ENCODE data around the gene A3GALT2.

Gene A3GALT2

DNA sequence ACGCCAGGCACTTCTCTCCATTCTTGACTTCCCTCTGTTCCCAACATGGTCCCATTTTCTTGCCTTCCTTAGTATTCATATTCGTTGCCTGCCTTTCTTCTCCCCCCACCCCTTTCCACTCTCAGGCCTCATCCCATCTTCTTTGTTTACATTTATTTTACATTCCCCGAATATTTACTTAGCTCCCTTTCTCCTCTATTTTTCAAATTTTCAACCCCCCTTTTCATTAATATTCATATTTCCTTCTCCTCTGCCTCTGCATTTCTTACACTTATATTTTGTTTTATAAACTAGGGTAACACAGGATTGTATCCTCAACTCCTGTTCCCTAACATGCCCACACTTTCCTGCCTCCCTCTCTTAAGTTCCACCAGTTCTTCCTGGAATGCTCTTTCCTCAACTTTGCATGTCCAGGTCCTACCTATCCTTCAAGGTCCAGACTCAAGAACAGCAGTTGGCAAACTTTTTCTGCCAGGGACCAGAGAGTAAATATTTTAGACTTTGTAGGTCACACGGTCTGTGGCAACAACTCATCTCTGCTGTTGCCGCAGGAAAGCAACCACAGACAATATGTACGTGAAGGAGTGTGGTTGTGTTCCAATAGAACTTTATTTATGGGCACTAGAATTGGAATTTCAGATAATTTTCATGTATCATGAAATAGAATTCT, 29.8 kb upstream of the A3GALT2 start:
- no peak for DNase-seq (ENCODE audit: low read depth in 3 of 3)

DNA sequence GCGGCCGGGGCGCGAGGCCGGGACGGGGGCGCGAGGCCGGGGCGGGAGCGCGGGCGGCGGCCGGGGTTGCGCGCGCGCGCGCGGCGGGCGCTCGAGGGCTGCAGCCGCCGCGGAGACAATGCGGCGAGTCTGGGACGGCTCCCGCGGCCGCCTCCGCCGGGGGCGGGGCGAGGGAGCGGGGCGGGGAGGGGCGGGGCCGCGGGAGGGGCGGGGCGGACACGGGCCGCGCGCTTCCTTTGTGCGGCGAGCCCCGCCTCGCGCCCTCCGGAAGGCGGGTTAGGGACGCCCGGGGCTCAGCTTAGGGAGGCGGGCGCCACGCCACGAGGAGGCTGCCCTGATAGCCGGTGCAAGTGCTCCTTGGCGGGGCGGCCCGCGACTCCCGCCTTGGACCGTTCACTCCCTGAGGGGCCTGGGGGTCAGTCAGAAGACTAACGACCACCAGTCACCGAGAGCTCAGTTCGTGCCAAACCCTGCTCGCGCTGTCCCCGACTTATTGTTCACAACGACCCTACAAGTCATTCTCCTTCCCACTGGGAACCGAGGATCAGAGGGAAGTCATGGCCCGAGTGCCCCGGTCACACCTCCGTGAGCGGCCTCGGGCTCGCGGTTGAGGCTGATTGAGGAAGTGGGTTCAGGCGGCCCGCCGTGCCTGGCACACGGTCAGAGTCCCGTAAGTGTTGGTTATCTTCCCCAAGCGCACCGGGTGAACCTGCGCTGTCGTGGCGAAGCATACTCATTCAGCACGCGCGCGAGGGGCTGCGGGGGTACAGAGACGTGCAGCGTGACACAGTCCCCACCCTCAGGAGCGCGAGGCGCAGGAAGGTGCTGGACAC, 29.1 kb upstream of the A3GALT2 start:
- peak; percentile 46 to 74 (median 63) for DNase-seq (ENCODE audit: low read depth in 3 of 3)

DNA sequence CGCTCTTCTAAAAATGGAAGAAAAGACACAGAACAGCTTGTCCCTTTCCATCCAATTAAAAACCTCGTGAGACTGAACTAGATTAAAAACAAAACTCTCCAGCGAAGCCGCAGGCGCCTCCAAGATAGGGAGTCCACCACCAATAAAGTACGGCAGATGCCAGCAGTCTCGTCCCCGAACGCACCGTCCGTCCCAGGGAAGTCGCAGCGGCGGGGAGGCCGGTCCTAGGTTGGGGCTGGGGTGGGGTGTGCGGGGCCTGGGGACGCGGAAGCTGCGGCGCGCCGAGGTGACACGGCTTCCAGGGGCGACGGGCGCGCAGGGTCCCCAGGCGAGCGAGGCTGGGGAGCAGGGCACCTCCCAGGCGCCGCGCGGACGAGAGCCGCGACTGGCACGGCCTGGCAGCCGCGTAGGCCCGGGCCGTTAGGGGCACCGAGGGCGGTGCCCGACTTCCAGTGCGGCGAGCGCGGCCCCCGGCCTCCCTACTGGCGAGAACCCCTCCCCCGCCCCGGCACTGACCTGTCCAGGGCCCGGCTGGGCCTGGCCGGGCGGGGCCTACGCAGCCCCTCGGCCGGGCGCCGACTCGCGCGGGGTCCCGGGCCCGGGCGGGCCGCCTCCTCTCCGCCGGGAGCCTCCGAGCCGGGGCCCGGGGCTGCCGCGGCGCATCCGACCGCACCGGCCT, 28.3 kb upstream of the A3GALT2 start:
- DNase-seq (ENCODE audit: low read depth in 3 of 3): peak; percentile 3 to 41 (median 6)

DNA sequence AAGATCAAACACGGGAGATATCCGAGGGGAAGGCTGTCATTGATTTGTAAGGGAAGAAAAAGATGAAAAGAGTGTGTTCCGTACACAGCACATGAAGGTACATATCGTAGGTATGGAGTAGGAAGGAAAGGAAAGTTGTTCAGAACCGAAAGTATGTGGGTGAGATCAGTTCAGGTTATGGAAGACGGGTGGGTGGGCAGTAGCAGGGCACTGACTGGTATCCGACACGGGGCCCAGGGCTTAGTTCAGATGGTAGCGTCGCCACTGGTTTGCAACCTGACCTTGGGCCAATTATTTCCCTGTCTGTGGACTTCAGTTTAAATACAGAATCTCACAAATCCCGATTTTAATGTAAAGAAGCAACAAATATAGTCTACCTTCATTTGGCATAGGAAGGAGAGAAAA, 27.8 kb upstream of the A3GALT2 start:
- peak in 2 of 3 experiments; percentile 17 to 36 for DNase-seq (ENCODE audit: low read depth in 3 of 3)

DNA sequence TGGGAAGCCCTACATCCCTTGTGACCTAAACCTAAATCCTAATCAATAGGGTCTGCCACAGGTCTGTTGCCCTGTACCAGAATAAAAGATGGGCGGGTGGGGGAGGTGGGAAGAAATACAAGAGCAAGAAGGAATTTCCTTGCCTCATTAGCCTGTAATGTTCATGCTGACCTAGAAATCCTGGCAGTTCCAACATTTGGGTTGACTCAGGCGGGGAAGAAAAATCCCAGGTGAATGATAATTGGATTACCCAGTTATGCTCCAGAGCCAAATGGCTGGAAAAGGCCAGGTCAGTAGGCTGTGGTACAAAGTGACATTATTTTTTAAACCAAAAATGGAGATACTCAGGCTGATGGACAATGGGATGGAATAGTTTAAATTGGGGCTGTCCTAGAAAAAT, 27.3 kb upstream of the A3GALT2 start:
- DNase-seq (ENCODE audit: low read depth in 3 of 3): no peak

DNA sequence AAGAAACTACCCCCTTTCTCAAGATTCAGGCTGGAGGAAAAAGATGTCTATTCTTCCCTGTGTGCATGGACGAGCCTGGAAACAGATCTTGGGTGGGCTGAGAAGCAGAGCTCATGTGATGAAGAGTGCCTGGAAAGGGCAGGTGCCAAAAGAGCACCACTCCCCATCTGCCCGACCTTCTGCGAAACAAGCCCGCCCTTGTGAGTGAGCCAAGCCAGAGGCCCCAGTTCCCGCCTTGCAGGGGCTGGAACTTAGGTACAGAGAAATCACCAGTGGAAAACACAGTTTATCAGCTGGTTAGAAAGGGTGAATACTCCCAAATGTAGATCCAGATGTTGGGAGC, 26.7 kb upstream of the A3GALT2 start:
- DNase-seq (ENCODE audit: low read depth in 3 of 3): no peak

DNA sequence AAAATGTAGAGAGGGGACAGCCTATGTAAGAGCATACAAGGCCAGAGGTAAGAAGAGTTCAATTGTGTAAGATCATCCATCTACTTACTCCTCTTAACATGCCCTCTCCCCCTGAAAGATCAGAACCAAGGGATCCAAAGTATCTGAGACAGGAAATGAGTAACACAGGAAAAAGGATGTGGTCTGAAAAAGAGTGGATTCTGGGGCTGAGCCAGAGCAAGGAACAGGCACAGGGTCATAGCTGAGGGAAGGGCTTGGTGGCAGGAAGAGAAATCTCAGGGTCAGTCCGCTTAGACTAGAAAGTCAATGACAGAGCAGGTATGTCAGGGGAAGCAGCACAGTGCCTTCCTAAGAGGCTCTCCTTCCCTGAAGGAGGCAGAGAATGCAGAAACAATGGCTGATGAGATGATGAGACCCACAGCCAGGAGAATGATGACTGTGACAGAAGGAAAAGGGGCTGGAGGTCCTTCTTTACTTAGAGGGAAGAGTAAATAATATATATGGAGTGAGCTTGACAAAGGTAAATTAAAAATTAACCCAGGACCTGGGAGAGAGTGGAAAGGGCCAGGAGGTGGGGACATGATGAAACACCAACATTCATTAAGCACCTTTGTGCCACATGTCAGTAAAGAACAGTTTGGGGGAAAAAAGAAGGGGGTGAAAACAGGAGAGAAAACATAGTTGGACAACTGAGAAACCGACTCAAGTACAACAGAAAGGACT, 26.2 kb upstream of the A3GALT2 start:
- DNase-seq (ENCODE audit: low read depth in 3 of 3): no peak

DNA sequence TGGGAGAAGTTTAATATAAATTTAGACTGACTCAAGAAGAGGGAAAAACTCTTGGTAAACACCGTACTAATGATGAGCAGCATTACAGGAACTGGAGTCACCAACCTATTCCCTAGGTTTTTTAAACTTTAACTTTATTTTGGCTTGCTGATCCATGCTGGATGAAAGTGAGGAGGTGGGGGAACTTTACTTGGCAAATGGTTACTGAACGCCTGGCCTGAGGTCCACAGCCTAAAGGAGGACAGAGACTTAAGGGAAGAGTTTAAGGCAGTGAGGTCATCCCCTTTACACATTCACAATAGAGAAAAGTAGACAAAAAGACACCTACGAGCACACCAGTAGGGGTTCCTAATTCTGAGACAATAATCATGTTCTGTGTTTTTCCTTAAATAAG, 25.6 kb upstream of the A3GALT2 start:
- no peak for DNase-seq (ENCODE audit: low read depth in 3 of 3)

DNA sequence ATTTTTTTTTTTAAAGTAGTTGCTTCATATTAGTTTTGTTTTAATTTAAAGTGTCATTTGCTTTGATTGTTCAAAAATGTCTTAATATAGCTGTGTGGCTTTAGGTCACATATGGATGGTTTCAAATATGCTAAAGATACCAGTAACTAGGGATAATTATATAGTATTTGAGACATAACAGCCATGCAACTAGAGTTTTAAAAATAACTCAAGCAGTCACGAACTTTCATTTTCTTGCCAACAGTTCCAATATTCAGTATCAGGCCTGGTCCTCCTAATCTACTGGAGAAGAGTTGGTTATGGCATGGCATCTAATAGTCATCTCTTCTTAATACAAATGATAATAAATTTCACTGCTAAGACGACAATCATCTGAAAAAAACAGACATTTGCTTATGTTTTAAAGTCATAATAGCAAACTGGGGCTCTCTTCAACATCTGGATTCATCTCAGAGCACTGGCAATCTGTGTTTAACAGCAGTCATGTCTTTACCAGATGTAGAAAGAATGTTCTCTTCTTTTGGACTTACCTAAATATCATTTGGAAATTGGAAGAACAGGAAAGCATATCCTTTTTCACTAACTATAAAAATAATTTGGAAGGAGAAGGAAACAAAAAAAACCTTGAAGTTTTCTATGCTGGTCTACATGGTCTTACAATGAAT, 24.1 kb upstream of the A3GALT2 start:
- DNase-seq (ENCODE audit: low read depth in 3 of 3): no peak

DNA sequence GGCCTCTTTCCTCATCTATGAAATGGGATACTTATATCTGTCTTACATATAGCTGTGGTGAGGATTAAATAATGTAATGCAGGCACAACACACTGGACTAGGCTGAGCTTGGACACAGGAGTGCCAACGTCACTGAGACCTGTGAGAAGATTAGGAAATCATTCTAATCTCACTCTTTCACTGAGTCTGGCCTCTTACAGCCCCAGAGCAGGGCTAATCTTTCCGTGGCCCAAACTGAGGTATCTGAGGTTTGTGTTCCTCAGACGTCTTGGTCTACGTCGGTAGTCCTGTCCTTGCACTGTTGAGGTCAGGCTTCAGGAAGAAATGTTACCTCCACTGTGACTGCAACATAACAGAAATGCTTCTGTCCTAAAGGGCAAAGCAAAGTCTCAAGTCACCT, 22.6 kb upstream of the A3GALT2 start:
- no peak for DNase-seq (ENCODE audit: low read depth in 3 of 3)

DNA sequence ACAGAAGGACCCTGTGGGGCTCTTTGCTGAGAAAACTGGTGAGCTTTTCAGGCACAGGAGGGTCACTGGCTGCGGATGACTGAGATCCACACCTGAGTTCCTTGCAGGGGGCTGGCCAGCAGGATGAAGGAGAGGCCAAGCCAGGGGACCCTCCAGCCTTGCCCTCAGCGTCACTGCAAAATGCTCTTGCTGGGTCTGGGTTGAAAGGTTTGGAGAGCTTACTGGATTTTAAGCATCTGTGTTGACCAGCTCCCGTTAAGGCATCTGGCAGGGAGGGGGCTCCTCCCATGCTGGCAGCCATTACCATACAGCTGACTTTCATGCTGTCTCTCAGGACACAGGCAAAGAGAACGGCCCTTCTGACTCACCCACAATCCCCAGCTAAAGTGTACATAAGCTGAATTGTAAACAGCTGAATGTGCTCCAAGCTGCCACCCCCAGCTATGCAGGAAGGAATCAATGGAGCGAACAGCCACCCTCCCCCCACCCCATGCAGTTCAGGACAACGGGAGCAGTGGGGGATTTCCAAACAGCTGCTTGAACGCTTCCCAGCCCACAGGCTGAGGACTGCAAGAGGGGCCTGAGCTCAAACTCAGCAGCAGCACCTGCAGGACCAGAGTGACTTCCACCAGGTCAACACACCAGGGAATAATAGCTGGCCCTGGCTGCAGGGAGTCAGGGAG, 21.3 kb upstream of the A3GALT2 start:
- no peak for DNase-seq (ENCODE audit: low read depth in 3 of 3)

DNA sequence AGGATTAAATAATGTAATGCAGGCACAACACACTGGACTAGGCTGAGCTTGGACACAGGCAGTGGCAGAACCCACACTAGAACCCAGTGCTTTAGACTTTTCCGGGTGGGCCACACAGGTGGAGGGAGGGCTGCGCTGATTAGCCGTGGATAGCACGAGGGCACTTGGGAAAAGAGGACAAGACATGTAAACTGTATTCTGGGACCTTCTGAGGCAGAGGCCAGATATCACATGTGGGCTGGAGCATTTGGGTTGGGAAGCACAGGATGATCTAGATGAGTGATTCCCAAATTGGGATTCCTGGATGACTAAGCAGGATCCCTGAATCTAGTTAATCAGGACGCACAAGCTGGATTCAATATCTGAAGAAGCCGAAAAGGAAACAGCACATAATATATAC, 20.3 kb upstream of the A3GALT2 start:
- DNase-seq (ENCODE audit: low read depth in 3 of 3): no peak

DNA sequence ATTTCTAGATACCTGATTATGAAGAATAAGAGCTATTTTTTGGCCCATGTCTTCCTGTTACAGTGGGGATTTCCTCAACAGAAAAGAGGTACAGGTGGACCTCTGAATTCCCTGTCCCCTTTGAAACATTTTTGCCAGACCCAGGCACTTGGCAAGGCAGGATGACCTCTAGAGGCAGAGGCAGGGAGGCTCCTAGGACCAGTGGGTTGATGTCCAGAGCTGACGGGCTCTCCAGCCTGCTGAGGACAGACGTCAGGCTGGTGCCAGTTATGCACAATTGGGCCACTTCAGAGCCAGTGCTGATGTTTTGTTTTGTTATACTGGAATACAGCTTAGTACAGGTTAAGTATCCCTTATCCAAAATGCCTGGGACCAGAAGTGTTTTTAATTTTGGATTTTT, 18.5 kb upstream of the A3GALT2 start:
- no peak for DNase-seq (ENCODE audit: low read depth in 3 of 3)

DNA sequence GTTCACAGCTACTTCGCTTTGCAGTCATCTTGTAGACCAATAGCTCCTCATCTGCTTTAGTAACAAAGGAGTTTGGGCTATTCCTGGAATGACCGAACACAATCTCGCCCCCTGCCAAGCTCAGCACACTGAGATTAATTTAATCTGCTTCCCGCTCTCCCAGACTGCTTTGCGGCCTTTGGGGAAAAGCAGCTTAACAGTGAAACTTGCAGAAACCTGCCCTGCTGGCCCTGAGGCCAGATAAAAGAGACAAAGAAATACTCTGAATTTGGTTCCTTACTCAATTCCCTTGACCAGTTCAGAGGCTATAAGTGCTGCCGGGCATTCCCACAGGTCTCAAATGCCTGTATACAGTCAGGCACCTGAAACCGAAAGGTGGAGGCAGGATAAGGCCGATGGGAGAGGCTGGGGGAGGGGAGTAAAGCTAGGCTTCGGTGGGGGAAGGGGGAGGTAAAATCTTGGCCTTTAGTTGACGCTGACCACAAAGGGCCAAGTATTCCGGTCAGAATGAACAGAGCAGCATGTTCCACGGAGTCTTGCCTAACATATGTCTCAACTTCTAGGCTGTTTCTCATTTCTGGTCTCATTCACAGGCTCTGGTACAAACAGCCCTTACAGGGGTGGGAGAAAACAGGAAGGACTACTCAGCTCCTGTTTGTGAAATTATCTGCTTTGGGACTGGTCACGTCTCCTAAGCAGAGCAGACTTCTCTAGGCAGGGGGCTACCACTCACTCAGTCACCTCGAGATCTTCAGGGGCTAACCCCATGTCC, 17.7 kb upstream of the A3GALT2 start:
- no peak for DNase-seq (ENCODE audit: low read depth in 3 of 3)

DNA sequence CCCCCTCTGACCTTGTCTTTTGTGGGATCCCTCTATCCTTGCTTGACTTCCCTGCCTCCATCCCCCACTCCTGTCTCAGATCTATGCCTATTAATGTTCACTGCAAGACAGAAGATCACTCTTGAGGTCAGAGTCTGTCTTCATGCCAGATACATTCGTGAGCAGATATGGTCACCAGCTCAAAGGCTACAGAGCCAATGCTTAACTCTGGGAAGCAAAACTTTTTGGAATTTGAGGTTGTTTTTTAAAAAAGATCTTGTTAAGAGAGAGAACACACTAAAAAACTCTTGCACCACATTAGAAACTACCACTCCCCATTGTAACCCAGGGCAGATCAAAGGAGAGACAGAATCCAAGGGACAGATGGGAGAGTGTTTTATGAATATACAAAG, 17.1 kb upstream of the A3GALT2 start:
- DNase-seq (ENCODE audit: low read depth in 3 of 3): no peak

DNA sequence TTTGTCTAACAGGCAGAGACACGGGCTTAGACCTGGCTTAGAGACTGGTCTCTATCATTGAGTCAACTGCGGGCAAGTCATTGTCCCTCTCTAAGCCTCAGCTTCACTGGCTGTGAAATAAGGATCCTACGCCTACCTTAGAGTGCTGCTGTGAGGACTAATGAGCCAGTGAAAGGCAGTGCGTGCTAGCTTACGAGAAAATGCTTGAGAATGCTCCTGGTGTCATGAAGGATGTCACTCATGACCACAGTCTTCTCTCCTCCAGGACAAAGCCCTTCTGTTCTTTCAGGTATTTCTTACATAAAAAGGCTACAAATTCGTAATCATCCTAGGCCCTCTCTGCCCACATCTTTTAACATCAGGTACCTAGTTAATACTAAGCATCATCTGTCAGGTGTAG, 16.5 kb upstream of the A3GALT2 start:
- no peak for DNase-seq (ENCODE audit: low read depth in 3 of 3)

DNA sequence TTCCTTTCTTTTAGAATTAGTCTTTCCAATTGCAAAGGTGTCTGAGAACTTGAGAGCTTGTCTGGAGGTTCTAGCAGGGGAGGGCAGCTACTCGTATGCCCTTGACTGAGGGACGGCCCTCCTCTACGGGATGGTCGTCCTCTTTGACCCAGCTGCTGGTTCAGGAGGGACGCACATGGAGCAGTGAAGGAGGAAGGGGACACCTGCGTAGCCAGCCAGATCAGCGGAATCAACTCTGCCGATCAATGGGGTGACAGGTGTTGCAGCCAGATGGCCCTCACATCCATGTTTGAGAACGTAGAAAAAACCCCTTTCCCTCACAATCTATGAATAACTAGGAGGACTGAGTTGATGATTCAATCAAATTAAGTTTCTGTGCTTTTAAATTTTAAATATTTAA, 15.7 kb upstream of the A3GALT2 start:
- no peak for DNase-seq (ENCODE audit: low read depth in 3 of 3)

DNA sequence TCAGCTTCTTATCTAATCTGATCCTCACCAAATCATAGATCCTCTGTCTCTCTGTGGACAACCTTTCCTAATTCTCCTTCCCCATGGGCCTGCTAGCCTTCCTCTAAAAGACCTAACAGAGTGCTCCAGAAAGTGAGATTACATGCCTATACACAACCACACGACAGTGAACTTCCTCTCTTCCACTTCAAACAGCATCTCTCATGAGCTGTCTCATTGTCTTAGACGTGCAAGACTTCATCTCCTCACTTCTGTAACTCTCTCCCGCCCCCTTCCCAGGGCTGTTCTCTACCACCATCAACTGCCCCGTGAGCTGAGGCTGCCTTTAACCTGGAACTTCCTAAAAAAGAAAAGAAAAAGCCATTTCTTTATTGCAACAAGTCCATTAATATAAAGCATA, 14.1 kb upstream of the A3GALT2 start:
- no peak for DNase-seq (ENCODE audit: low read depth in 3 of 3)

DNA sequence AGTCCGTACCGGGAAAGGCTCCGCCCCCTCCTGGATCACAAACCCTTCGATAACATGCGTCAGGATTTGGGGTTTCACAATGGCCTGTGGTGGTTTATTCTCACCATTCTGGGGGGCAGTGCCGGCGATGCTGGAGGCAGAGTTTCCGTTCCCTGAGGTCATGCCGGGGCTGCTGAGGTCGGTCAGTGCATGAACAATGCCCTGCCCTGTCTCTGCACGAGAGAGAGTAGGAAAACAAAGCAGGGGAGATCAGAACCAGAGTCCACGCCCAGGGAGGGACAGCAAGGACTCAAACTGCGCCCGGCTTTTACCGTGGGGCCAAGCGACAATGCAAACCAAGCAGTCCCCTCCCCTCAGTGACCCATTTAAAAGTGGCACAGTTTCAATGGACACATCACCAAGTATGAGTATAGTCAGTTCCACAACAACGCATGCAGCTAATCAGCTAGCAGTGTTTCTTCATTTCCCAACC, 13.2 kb upstream of the A3GALT2 start:
- no peak for DNase-seq (ENCODE audit: low read depth in 3 of 3)

DNA sequence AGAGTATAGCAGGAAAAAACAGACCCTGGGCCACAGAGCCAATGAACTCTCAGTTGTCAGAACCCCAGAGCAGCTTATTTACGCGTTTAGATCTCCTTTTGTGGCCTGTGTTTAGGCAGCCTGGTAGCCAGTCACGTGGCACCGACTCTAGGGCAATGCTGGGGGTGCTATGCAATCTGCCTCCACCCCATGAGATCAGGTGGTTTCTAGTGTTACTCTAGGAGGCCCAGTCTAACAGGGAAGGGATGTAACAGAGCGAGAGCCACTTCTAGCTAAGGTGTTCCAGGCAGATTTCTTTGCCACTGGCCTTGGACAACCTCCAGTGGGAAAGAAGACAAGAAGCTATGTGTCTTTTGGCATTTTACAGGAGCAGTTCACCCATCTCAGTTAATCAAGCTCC, 12.0 kb upstream of the A3GALT2 start:
- DNase-seq (ENCODE audit: low read depth in 3 of 3): no peak
